T-helper 1 cell treated with Interleukin-12 subunit alpha and Interleukin-12 subunit beta and Interleukin-4 antibody, amounts not matched to agents 30 μg/mL and 1 μg/mL, for 36 hours (primary cell): ENCODE results near the gene PLCL1.
"Not testable (repeated sequence)": the region's sequence is repeated elsewhere in the genome, so short reads cannot be mapped to it uniquely, and the experiment has no call there.

ENCODE experiments used
- H3K27ac Mint-ChIP-seq: one replicate; pipeline ENCODE4 v1.8.0; 2021; ENCODE audit warnings: mild to moderate bottlenecking, mixed read lengths
- H3K27me3 Mint-ChIP-seq: one replicate; pipeline ENCODE4 v1.8.0; 2021; ENCODE audit warnings: low read depth, mixed read lengths
- H3K36me3 Mint-ChIP-seq: one replicate; pipeline ENCODE4 v1.8.0; 2021; ENCODE audit warnings: low read depth, mixed read lengths
- H3K4me1 Mint-ChIP-seq: one replicate; pipeline ENCODE4 v1.8.0; 2021; ENCODE audit warnings: low read depth, mixed read lengths
- H3K4me3 Mint-ChIP-seq: one replicate; pipeline ENCODE4 v1.8.0; 2021; ENCODE audit warnings: mild to moderate bottlenecking, moderate library complexity, mixed read lengths
- H3K9me3 Mint-ChIP-seq: one replicate; pipeline ENCODE4 v1.8.0; 2021; ENCODE audit warnings: mixed read lengths

The PLCL1 gene

GRCh38 chr2:198161151-198161550, 356.8 kb downstream of the PLCL1 start:
- no peaks in the 10 kb centered on the region for H3K4me1 Mint-ChIP-seq
- peaks cover 6% of the 10 kb centered on the region for H3K9me3 Mint-ChIP-seq
- H3K27ac Mint-ChIP-seq = no peak overlapping the region

DNA sequence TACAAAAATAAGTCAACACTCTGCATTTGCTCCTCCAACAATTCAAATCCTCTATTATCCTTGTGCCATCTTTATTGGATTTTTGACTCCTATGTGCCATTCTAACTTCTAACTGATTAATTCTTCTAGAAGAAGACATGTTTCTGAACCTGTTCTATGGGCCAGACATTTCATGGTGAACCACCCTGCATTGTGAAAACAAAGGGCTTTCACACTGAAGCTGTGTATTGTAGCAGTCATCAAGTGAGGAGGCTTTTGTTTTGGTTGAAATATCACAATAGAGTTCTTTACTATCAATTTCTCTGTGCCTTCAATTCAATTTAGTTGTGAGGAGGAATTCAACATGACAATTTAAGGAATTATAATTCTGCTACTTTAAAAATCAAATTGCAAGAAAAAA, 357.9 kb downstream of the PLCL1 start:
- no peak overlapping the region for H3K27ac Mint-ChIP-seq
- H3K4me3 Mint-ChIP-seq = no peak overlapping the region
- H3K4me1 Mint-ChIP-seq = no peaks in the 10 kb centered on the region
- no peaks in the 10 kb centered on the region for H3K27me3 Mint-ChIP-seq
- no peaks in the 10 kb centered on the region for H3K36me3 Mint-ChIP-seq
- H3K9me3 Mint-ChIP-seq = no peaks in the 10 kb centered on the region

More at GRCh38 chr2:198161151-198161550, 356.8 kb downstream of the PLCL1 start:
- no peak overlapping the region for H3K4me3 Mint-ChIP-seq
- H3K36me3 Mint-ChIP-seq = no peaks in the 10 kb centered on the region
- no peaks in the 10 kb centered on the region for H3K27me3 Mint-ChIP-seq

- no peak overlapping the region for H3K27ac Mint-ChIP-seq
- H3K9me3 Mint-ChIP-seq = no peaks in the 10 kb centered on the region
- H3K27me3 Mint-ChIP-seq = no peaks in the 10 kb centered on the region
- no peak overlapping the region for H3K4me3 Mint-ChIP-seq
- H3K4me1 Mint-ChIP-seq = no peaks in the 10 kb centered on the region
- no peaks in the 10 kb centered on the region for H3K36me3 Mint-ChIP-seq
Measured at GRCh38 chr2:198164843-198165242, 360.4 kb downstream of the PLCL1 start.

DNA sequence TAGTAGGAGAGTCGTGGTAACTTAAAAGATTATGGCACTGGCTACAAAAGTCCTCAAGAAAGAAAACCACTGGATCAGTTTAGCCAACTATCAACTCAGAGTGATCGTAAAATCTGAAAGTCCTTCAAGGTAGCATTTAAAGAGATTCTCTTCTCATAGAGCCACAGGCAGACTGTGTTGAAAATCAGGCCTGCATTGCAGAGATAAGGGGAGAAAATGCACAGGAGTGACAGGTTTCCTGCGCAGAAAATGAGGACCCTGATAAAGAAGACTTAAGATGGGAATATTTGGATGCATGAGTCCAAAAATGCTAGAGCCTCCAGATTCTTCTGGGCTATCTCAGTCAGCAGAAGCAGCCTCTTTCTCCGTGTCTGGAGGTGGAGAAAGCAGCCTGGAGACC, 360.9 kb downstream of the PLCL1 start:
- H3K4me1 Mint-ChIP-seq = no peaks in the 10 kb centered on the region
- H3K9me3 Mint-ChIP-seq = no peaks in the 10 kb centered on the region
- no peaks in the 10 kb centered on the region for H3K36me3 Mint-ChIP-seq

DNA sequence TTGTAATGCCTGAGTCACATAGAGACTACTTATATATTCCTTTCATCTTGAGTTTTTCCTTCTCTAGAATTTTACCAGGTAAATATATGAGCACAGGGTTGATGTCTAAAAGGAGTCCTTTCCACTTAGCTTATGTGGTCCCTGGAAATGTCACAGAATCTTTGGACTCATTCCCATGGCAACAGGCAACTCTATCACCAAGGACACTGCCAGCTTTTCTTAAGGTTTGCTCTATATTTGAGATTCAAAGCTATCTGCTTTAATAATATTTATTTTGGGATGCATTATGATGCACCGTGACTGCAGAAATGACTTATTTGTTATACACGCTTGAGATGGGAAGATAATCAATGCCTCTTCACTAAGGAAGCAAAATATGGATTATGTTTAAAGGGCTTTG, 363.0 kb downstream of the PLCL1 start:
- Mint-ChIP-seq H3K4me3 (no peak overlapping the region), H3K4me1 (no peaks in the 10 kb centered on the region), H3K27ac (no peak overlapping the region), H3K36me3 (no peaks in the 10 kb centered on the region), H3K27me3 (no peaks in the 10 kb centered on the region), H3K9me3 (no peaks in the 10 kb centered on the region)

More for the DNA sequence above, 360.9 kb downstream of the PLCL1 start:
- Mint-ChIP-seq H3K4me3 (no peak overlapping the region), H3K27me3 (no peaks in the 10 kb centered on the region), H3K27ac (no peak overlapping the region)

GRCh38 chr2:198168651-198169050, 364.3 kb downstream of the PLCL1 start:
- no peaks in the 10 kb centered on the region for H3K27me3 Mint-ChIP-seq

GRCh38 chr2:198173242-198173641, 368.8 kb downstream of the PLCL1 start:
- no peaks in the 10 kb centered on the region for H3K36me3 Mint-ChIP-seq
- no peaks in the 10 kb centered on the region for H3K4me1 Mint-ChIP-seq
- no peaks in the 10 kb centered on the region for H3K9me3 Mint-ChIP-seq
- no peak overlapping the region for H3K4me3 Mint-ChIP-seq
- H3K27me3 Mint-ChIP-seq = no peaks in the 10 kb centered on the region
- no peak overlapping the region for H3K27ac Mint-ChIP-seq

More at GRCh38 chr2:198168651-198169050, 364.3 kb downstream of the PLCL1 start:
- no peaks in the 10 kb centered on the region for H3K36me3 Mint-ChIP-seq
- H3K9me3 Mint-ChIP-seq = no peaks in the 10 kb centered on the region
- no peaks in the 10 kb centered on the region for H3K4me1 Mint-ChIP-seq
- H3K27ac Mint-ChIP-seq = no peak overlapping the region
- H3K4me3 Mint-ChIP-seq = no peak overlapping the region

GRCh38 chr2:198173864-198174263, 369.5 kb downstream of the PLCL1 start:
- Mint-ChIP-seq H3K36me3 (no peaks in the 10 kb centered on the region), H3K4me3 (no peak overlapping the region), H3K4me1 (no peaks in the 10 kb centered on the region), H3K9me3 (peaks cover 3% of the 10 kb centered on the region), H3K27ac (no peak overlapping the region), H3K27me3 (no peaks in the 10 kb centered on the region)

- Mint-ChIP-seq H3K4me3 (no peak overlapping the region), H3K4me1 (no peaks in the 10 kb centered on the region), H3K36me3 (no peaks in the 10 kb centered on the region), H3K27ac (no peak overlapping the region), H3K9me3 (peaks cover 8% of the 10 kb centered on the region), H3K27me3 (no peaks in the 10 kb centered on the region)
Measured at GRCh38 chr2:198175271-198175670, 370.9 kb downstream of the PLCL1 start.

DNA sequence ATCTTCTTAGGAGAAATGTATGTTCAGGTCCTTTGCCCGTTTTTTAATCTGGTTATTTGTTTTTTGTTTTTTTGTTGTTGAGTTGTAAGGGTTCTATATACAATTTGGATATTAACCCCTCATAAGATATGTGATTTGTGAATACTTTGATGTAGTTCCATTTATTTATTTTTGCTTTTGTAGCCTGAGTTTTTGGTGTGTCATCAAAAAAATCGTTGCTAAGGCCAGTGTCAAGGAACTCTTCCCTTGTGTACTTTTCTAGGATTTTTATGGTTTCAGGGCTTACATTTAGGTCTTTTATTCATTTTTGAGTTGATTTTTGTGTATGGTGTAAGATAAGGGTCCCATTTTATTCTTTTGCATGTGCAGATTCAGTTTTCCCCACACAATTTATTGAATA, 372.6 kb downstream of the PLCL1 start:
- H3K4me1 Mint-ChIP-seq = no peaks in the 10 kb centered on the region
- H3K4me3 Mint-ChIP-seq = no peak overlapping the region
- no peak overlapping the region for H3K27ac Mint-ChIP-seq
- H3K36me3 Mint-ChIP-seq = no peaks in the 10 kb centered on the region
- H3K27me3 Mint-ChIP-seq = no peaks in the 10 kb centered on the region
- peaks cover 10% of the 10 kb centered on the region for H3K9me3 Mint-ChIP-seq

- no peaks in the 10 kb centered on the region for H3K27me3 Mint-ChIP-seq
- H3K4me3 Mint-ChIP-seq = no peak overlapping the region
- no peak overlapping the region for H3K27ac Mint-ChIP-seq
- H3K36me3 Mint-ChIP-seq = no peaks in the 10 kb centered on the region
- peaks cover 10% of the 10 kb centered on the region for H3K9me3 Mint-ChIP-seq
- no peaks in the 10 kb centered on the region for H3K4me1 Mint-ChIP-seq
Measured at GRCh38 chr2:198178766-198179165, 374.4 kb downstream of the PLCL1 start.

DNA sequence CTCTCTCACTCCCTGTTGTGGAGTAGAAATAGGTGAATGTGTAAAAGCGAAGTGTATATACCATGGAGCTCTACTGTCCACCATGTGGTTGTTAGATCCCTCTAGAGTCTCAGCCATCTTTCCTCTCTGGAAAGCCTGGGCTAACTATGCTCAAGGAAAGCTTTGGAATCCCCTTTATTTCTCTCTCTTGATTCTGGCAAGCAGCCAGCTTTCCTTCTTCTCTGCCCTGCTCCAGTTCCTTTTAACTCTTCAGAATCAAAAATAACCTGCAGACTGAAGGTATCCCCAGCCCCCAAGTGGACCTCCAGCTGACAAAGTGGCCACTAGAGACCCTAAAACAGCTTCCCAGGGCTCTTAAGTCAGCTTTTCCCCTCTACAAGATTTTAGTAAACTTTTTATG, 381.9 kb downstream of the PLCL1 start:
- H3K36me3 Mint-ChIP-seq = no peaks in the 10 kb centered on the region
- no peak overlapping the region for H3K27ac Mint-ChIP-seq

GRCh38 chr2:198187841-198188240, 383.4 kb downstream of the PLCL1 start:
- Mint-ChIP-seq H3K4me3 (no peak overlapping the region), H3K36me3 (no peaks in the 10 kb centered on the region), H3K27ac (no peak overlapping the region), H3K27me3 (no peaks in the 10 kb centered on the region), H3K4me1 (no peaks in the 10 kb centered on the region), H3K9me3 (no peaks in the 10 kb centered on the region)

More for the DNA sequence above, 381.9 kb downstream of the PLCL1 start:
- H3K4me3 Mint-ChIP-seq = no peak overlapping the region
- no peaks in the 10 kb centered on the region for H3K4me1 Mint-ChIP-seq
- no peaks in the 10 kb centered on the region for H3K27me3 Mint-ChIP-seq
- H3K9me3 Mint-ChIP-seq = no peaks in the 10 kb centered on the region

DNA sequence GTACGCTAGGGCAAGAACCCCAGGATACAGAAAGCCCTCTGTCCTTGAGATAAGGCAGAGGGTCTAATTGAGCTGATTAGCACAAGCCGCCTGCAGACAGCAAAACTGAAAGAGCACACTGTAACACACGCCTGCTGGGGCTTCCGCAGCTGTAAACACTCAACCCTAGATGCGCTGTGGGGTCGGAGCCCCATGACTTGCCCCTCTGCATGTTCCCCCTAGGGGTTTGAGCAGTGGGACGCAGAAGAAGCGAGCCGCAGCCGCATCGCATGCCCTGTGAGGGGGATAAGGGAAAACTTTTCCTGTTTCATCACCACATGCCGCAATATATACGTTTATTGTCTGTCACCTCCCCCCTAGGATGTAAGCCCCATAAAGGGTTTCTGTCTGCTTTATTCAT, 384.6 kb downstream of the PLCL1 start:
- H3K27ac Mint-ChIP-seq = no peak overlapping the region
- no peaks in the 10 kb centered on the region for H3K36me3 Mint-ChIP-seq
- H3K9me3 Mint-ChIP-seq = no peaks in the 10 kb centered on the region
- no peak overlapping the region for H3K4me3 Mint-ChIP-seq
- no peaks in the 10 kb centered on the region for H3K4me1 Mint-ChIP-seq
- H3K27me3 Mint-ChIP-seq = no peaks in the 10 kb centered on the region

GRCh38 chr2:198191651-198192050, 387.3 kb downstream of the PLCL1 start:
- no peaks in the 10 kb centered on the region for H3K27me3 Mint-ChIP-seq
- no peaks in the 10 kb centered on the region for H3K4me1 Mint-ChIP-seq
- no peak overlapping the region for H3K27ac Mint-ChIP-seq
- no peaks in the 10 kb centered on the region for H3K9me3 Mint-ChIP-seq
- no peaks in the 10 kb centered on the region for H3K36me3 Mint-ChIP-seq
- no peak overlapping the region for H3K4me3 Mint-ChIP-seq

- not testable (repeated sequence) for H3K4me1 Mint-ChIP-seq, H3K27ac Mint-ChIP-seq, H3K36me3 Mint-ChIP-seq, H3K9me3 Mint-ChIP-seq, H3K27me3 Mint-ChIP-seq, H3K4me3 Mint-ChIP-seq
Measured at GRCh38 chr2:198196556-198196955, 392.2 kb downstream of the PLCL1 start.
